Posterior cingulate gyrus (tissue), 11 donors: ENCODE results near the gene EVA1A.

Experiments
- DNase-seq, 10 donors: peaks; one replicate each; pipeline versions ENCODE4 v3.0.0 to v3.0.0-alpha.2; 2020 to 2021; ENCODE audit warnings: mixed read lengths in 3 of 10
- intact Hi-C: fragments of 100-400 bp; cut with DNase I; formaldehyde crosslinking; loops from one replicate; pipeline ENCODE4 v1.15.1; 2023

Gene EVA1A

GRCh38 chr2:75460630-75461029 lies 100.1 kb downstream of the EVA1A start:
- intact Hi-C loops: no loop called here
- no peak for DNase-seq

DNA sequence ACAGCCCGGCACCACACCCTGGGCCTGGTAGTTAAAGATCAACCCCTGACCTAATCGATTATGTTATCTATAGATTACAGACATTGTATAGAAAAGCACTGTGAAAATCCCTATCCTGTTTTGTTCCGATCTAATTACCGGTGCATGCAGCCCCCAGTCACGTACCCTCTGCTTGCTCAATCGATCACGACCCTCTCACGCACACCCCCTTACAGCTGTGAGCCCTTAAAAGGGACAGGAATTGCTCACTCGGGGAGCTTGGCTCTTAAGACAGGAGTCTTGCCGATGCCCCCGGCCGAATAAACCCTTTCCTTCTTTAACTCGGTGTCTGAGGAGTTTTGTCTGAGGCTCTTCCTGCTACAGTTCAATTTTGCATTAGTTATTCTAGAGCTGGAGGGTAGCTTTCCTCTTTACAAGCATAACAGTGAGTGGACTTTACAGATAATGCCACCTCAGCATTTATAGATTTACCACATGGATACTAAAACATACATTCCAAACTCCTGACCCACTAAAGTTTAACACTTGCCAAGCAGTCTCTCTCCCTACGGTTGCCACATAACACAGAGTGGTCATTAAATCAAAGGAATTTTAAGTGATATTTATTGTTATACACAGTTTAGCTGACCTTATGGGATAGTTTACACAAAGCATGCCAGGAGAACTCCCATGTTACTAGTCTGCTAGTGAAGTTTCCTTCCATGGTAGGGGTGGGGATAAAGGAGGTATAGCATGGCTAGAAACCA lies 101.0 kb downstream of the EVA1A start:
- DNase-seq: no peak

GRCh38 chr2:75458201-75458600 lies 102.5 kb downstream of the EVA1A start:
- intact Hi-C loops: no loop called here
- DNase-seq: no peak

More for the DNA sequence above, 101.0 kb downstream of the EVA1A start:
- intact Hi-C loops: no loop called here

DNA sequence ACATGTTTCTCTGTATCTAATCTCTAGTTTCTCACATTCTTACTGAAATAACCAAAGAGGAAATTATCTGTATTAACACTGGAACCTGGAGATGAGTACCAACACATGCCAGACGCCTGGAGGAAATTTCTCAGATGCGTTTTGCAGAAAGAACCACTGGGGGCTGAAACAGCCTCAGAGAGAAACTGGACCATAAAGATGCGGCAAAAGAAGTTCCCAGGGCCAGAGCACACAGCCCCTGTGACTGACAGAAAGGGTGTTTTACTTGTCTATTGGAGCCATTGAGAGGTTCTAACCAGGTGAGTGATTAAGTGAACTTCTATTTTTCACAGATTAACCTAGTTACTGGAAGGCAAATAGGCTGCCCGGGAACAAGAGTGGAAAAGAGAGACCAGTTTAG lies 103.9 kb downstream of the EVA1A start:
- intact Hi-C loops: no loop called here
- DNase-seq: no peak

GRCh38 chr2:75456111-75456510 lies 104.6 kb downstream of the EVA1A start:
- no peak for DNase-seq
- intact Hi-C loops: no loop called here

DNA sequence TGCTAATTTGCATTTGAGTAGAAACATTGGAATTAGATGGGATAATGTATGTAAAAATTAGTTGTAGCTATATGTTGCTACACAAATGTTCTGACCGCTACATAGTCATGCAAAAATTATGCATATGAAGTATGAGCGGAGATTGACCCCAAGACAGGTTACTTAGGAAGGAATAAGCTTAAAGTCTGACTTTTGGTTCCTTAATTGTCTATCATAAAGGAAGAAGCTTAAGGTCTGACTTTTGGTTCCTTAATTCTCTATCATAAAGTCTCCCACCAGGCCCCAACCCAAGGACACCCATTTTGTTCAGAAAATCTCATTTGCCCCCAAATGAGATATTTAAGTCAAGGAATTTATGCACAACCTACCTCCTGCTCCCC lies 106.5 kb downstream of the EVA1A start:
- intact Hi-C loops: no loop called here
- DNase-seq: no peak

DNA sequence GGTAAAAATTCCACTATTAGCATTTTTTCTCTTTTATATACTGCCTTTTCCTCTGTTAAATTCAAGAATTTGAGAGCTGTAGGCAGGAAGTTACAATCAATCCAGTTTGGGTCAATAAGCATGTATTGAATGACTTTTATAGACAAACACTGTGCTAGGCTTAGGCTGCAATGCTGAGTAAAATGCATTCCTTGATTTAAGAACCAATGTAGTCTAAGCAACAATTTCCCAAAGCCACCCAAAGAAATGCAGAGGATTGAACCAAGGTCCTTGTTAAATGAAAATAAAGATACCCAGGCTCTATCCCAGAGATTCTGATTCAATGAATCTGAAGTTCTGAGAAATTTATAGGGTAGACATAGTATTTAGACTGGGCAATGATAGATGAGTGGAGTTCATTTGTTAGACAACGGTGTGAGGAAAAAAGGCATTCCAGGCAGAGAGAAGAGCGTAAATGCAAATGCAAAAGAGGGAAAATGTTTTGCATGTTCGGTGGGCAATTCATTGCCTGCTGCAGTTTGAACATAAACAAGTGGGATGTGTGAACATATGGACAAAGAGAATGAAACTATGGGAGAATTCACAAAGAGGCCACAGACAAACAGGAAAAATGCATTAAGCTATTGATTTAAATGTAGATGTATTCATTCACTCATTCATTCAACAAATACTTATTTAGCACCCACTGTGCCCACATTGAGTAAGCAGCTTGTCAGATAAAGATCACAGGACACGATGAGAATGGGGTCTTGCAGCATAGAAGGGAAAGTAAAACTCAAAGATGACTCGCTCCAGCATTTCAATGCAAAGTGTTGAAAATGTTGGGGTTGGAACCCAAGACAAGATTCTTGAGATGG lies 107.1 kb downstream of the EVA1A start:
- intact Hi-C loops: no loop called here
- DNase-seq: no peak

DNA sequence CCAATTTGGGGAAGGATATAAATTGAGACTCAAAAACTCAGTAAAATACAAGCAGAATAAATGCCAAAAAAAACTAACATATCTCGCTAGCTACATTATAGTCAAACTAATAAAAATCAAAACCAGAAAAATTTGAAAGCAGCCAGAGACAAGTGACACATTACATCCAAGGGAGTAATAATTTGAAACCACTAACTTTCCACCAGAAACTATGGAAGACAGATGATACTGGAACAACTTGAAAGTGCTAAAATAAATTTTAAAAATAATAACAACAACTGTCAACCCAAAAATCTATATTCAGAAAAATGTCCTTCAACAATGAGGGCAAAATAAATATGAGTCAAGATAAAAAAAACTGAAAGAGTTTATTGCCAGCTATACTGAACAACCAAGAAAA lies 110.7 kb downstream of the EVA1A start:
- intact Hi-C loops: no loop called here
- no peak for DNase-seq

GRCh38 chr2:75447176-75447575 lies 113.6 kb downstream of the EVA1A start:
- intact Hi-C loops: no loop called here
- no peak for DNase-seq
